ENCODE data around the gene SNAPC1.

Gene SNAPC1

DNA sequence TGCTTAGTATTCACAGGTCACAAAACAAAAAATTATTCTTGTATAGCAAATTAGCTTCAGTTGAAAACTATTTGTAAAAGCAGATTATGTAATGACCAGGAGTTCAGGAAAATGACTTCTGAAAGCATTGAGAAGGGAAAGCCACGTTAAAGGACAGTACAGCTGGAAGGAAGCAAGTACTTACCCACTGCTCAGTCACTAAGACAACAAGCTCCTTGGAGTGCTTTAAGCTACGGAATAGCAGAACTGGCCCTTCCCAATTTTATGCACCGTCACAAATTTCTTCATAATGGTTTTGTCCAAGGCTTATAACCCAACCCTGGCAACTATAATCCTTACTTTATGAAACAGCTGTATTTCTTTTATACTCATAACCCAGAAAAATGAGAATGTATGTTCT is 13.0 kb upstream of the SNAPC1 start (continued):
- TF ChIP-seq ZSCAN16 (tag by site-specific recombination; IDR thresholded peaks at IDR 0.05): no peak
- no peak for TF ChIP-seq ZNF664 (tag by site-specific recombination; IDR thresholded peaks at IDR 0.05)
- TF ChIP-seq ZNF239 (tag by site-specific recombination; IDR thresholded peaks at IDR 0.05): no peak
- TF ChIP-seq ZBTB11 (tag by site-specific recombination; conservative IDR thresholded peaks at IDR 0.05; ENCODE audit: low read depth): no peak
- TF ChIP-seq ZNF600 (tag by site-specific recombination; IDR thresholded peaks at IDR 0.05): peak; percentile 48
- no peak for TF ChIP-seq ZNF214 (tag by site-specific recombination; IDR thresholded peaks at IDR 0.05; ENCODE audit: borderline replicate concordance)
- no peak for TF ChIP-seq ZNF530 (tag by site-specific recombination; IDR thresholded peaks at IDR 0.05; ENCODE audit: low read depth)
- TF ChIP-seq, protein P1, sequence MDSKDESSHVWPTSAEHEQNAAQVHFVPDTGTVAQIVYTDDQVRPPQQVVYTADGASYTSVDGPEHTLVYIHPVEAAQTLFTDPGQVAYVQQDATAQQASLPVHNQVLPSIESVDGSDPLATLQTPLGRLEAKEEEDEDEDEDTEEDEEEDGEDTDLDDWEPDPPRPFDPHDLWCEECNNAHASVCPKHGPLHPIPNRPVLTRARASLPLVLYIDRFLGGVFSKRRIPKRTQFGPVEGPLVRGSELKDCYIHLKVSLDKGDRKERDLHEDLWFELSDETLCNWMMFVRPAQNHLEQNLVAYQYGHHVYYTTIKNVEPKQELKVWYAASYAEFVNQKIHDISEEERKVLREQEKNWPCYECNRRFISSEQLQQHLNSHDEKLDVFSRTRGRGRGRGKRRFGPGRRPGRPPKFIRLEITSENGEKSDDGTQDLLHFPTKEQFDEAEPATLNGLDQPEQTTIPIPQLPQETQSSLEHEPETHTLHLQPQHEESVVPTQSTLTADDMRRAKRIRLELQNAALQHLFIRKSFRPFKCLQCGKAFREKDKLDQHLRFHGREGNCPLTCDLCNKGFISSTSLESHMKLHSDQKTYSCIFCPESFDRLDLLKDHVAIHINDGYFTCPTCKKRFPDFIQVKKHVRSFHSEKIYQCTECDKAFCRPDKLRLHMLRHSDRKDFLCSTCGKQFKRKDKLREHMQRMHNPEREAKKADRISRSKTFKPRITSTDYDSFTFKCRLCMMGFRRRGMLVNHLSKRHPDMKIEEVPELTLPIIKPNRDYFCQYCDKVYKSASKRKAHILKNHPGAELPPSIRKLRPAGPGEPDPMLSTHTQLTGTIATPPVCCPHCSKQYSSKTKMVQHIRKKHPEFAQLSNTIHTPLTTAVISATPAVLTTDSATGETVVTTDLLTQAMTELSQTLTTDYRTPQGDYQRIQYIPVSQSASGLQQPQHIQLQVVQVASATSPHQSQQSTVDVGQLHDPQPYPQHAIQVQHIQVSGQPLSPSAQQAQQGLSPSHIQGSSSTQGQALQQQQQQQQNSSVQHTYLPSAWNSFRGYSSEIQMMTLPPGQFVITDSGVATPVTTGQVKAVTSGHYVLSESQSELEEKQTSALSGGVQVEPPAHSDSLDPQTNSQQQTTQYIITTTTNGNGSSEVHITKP (tag by site-specific recombination; IDR thresholded peaks at IDR 0.05): peak; percentile 77
- peak; percentile 70 for TF ChIP-seq ZNF561 (tag by site-specific recombination; IDR thresholded peaks at IDR 0.05; ENCODE audit: borderline replicate concordance)

GRCh38 chr14:61749867-61750266 is 12.4 kb upstream of the SNAPC1 start:
- H3K4me1 ChIP-seq (ENCODE audit: control insufficient read depth, insufficient read depth, low read length): peaks cover 26% of the 10 kb centered on the region
- ChIA-PET CTCF (interaction anchor here (0.6 to 1.4 kb wide), 3 partner anchors 274 to 464 kb away, joined by 3 to 5 read pairs (median 4); no protein-coding TSS in a partner anchor), POLR2A (interaction anchor here (1.4 to 7.3 kb wide), 2 partner anchors 13 to 55 kb away, joined by 8 to 56 read pairs; partner anchors contain the start of genes HIF1A and SNAPC1)
- peaks cover 29 to 37% of the 10 kb centered on the region in 2 experiments for H3K36me3 ChIP-seq (ENCODE audit: control insufficient read depth in 2 of 2, insufficient read depth in 1 of 2, low read length in 2 of 2)
- no peaks in the 10 kb centered on the region for H3K9me3 ChIP-seq (ENCODE audit: control insufficient read depth, insufficient read depth, low read depth, low read length)
- H3K27ac ChIP-seq (ENCODE audit: extremely low read depth, low read depth, low read length): no peak overlapping the region
- no peak overlapping the region for H3K4me3 ChIP-seq (ENCODE audit: low read depth, low read length)
- peak; percentile 86; the same call in 1 of the 2 replicates for TF ChIP-seq TSHZ1 (tag by site-specific recombination; IDR thresholded peaks at IDR 0.05; ENCODE audit: borderline replicate concordance)
- peak; percentile 86 for TF ChIP-seq KLF1 (tag by site-specific recombination; IDR thresholded peaks at IDR 0.05)
- TF ChIP-seq, protein P2, sequence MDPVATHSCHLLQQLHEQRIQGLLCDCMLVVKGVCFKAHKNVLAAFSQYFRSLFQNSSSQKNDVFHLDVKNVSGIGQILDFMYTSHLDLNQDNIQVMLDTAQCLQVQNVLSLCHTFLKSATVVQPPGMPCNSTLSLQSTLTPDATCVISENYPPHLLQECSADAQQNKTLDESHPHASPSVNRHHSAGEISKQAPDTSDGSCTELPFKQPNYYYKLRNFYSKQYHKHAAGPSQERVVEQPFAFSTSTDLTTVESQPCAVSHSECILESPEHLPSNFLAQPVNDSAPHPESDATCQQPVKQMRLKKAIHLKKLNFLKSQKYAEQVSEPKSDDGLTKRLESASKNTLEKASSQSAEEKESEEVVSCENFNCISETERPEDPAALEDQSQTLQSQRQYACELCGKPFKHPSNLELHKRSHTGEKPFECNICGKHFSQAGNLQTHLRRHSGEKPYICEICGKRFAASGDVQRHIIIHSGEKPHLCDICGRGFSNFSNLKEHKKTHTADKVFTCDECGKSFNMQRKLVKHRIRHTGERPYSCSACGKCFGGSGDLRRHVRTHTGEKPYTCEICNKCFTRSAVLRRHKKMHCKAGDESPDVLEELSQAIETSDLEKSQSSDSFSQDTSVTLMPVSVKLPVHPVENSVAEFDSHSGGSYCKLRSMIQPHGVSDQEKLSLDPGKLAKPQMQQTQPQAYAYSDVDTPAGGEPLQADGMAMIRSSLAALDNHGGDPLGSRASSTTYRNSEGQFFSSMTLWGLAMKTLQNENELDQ (tag by site-specific recombination; IDR thresholded peaks at IDR 0.05; ENCODE audit: low read depth): no peak
- TF ChIP-seq KLF7 (tag by site-specific recombination; IDR thresholded peaks at IDR 0.05; ENCODE audit: borderline replicate concordance): peak; percentile 72; the same call in 1 of the 2 replicates
- peak; percentile 44; the same call in 1 of the 2 replicates for TF ChIP-seq ZNF341 (tag by site-specific recombination; IDR thresholded peaks at IDR 0.05; ENCODE audit: low read depth)
- 0 out of 2 replicates have a peak, but pooled peaks have one; percentile 46 for TF ChIP-seq KLF8 (tag by site-specific recombination; IDR thresholded peaks at IDR 0.05)
- TF ChIP-seq ZFP37 (tag by site-specific recombination; IDR thresholded peaks at IDR 0.05): no peak
- TF ChIP-seq ZNF560 (tag by site-specific recombination; IDR thresholded peaks at IDR 0.05; ENCODE audit: borderline replicate concordance): no peak
- TF ChIP-seq, protein P3, sequence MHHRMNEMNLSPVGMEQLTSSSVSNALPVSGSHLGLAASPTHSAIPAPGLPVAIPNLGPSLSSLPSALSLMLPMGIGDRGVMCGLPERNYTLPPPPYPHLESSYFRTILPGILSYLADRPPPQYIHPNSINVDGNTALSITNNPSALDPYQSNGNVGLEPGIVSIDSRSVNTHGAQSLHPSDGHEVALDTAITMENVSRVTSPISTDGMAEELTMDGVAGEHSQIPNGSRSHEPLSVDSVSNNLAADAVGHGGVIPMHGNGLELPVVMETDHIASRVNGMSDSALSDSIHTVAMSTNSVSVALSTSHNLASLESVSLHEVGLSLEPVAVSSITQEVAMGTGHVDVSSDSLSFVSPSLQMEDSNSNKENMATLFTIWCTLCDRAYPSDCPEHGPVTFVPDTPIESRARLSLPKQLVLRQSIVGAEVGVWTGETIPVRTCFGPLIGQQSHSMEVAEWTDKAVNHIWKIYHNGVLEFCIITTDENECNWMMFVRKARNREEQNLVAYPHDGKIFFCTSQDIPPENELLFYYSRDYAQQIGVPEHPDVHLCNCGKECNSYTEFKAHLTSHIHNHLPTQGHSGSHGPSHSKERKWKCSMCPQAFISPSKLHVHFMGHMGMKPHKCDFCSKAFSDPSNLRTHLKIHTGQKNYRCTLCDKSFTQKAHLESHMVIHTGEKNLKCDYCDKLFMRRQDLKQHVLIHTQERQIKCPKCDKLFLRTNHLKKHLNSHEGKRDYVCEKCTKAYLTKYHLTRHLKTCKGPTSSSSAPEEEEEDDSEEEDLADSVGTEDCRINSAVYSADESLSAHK (tag by site-specific recombination; IDR thresholded peaks at IDR 0.05): peak; percentile 91
- peak; percentile 73; the same call in 1 of the 2 replicates for TF ChIP-seq ZSCAN23 (tag by site-specific recombination; IDR thresholded peaks at IDR 0.05)
- TF ChIP-seq ZBTB8A (tag by site-specific recombination; IDR thresholded peaks at IDR 0.05): peak; percentile 35
- TF ChIP-seq ZNF24 (tag by site-specific recombination; IDR thresholded peaks at IDR 0.05): peak; percentile 74; the same call in 1 of the 2 replicates

All from HEK293 (cell line).